ENCODE measurements around the gene C1QL3.

The C1QL3 gene

GRCh38 chr10:16505161-16505560, 16.5 kb downstream of the C1QL3 start:
- TF ChIP-seq CTCF (IDR thresholded peaks at IDR 0.05; ENCODE audit: insufficient read depth, low read depth, low read length, missing control alignments): no peak
- no peak for DNase-seq (ENCODE audit: low read depth)
- H3K4me3 ChIP-seq (ENCODE audit: low read length): no peak overlapping the region

GRCh38 chr10:16497911-16498310, 23.8 kb downstream of the C1QL3 start:
- H3K4me3 ChIP-seq (ENCODE audit: low read length): no peak overlapping the region
- DNase-seq (ENCODE audit: low read depth): no peak
- TF ChIP-seq CTCF (IDR thresholded peaks at IDR 0.05; ENCODE audit: insufficient read depth, low read depth, low read length, missing control alignments): no peak

- TF ChIP-seq CTCF (IDR thresholded peaks at IDR 0.05; ENCODE audit: insufficient read depth, low read depth, low read length, missing control alignments): no peak
- no peak for DNase-seq (ENCODE audit: low read depth)
- no peak overlapping the region for H3K4me3 ChIP-seq (ENCODE audit: low read length)
These were observed 27.7 kb downstream of the C1QL3 start for GRCh38 chr10:16493884-16494536.

GRCh38 chr10:16491933-16492332, 29.7 kb downstream of the C1QL3 start:
- TF ChIP-seq CTCF (IDR thresholded peaks at IDR 0.05; ENCODE audit: insufficient read depth, low read depth, low read length, missing control alignments): no peak
- H3K4me3 ChIP-seq (ENCODE audit: low read length): no peak overlapping the region
- DNase-seq (ENCODE audit: low read depth): no peak

- no peak for TF ChIP-seq CTCF (IDR thresholded peaks at IDR 0.05; ENCODE audit: insufficient read depth, low read depth, low read length, missing control alignments)
- DNase-seq (ENCODE audit: low read depth): no peak
- no peak overlapping the region for H3K4me3 ChIP-seq (ENCODE audit: low read length)
These were observed 31.2 kb downstream of the C1QL3 start for GRCh38 chr10:16490511-16490910.

GRCh38 chr10:16483241-16483917, 38.3 kb downstream of the C1QL3 start:
- no peak for TF ChIP-seq CTCF (IDR thresholded peaks at IDR 0.05; ENCODE audit: insufficient read depth, low read depth, low read length, missing control alignments)
- H3K4me3 ChIP-seq (ENCODE audit: low read length): no peak overlapping the region
- no peak for DNase-seq (ENCODE audit: low read depth)

Data from epithelial cell of esophagus (primary cell).